SKM-1 treated with dmso at 0.1 percent for 144 hours (cell line): ENCODE data around the gene ERV3-1.
"Not testable (repeated sequence)": the region's sequence is repeated elsewhere in the genome, so short reads cannot be mapped to it uniquely, and the experiment has no call there.

Experiments
- DNase-seq: peaks from one replicate; lab custom pipeline; 2025; ENCODE audit not compliant: unreplicated experiment; lab: John Stamatoyannopoulos, UW

Gene ERV3-1

DNA sequence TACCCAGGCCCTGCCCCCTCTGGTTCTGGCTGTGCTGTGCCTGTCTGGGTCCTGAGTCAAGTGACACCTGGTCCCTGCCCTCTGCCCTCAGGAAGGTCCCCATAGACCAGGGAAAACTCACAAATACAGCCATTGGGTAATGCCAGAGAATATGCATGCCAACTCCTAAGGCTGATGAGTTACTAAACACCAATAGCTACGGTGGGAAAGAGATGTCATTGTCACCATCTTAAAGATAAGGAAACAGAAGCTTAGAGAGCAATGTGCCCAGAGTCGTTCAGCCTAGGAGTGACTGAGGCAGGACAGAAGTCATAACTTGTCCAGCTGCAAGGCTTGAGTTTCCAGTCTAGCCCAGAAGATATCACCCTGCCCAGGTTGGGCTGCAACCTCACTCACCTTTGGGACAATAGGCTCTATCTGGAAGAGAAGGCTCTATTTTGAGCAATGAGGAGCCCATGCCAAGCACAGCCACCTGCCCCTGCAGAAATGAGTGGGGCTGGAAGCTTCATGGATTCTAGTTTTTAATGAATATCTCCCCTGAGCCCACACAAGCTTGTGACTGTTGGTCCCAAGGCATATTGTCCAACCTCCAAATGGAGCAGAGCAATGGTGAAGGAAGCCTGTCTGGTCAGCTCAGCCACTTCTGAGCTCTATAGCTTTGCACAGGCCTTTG is 60.8 kb downstream of the ERV3-1 start:
- DNase-seq, result no peak

- not testable (repeated sequence) for DNase-seq
These were observed 61.6 kb downstream of the ERV3-1 start for GRCh38 chr7:64944667-64945502.
